Suprapubic skin (tissue), 4 donors: ENCODE results near the gene WASF1. TPM values are rescaled to one million over a fixed set of nuclear protein-coding genes. Genes with fewer than 3 reads are reported as not detected.

Experiments
- DNase-seq, 2 donors: peaks; one replicate each; pipeline ENCODE4 v3.0.0-alpha.2; 2019; ENCODE audit warnings: low spot score in 2 of 2
- H3K27ac ChIP-seq: fragments of 200-600 bp; sonication (generic); one replicate; pipeline ENCODE4 v1.5.1; 2019
- H3K27me3 ChIP-seq: fragments of 200-600 bp; sonication (generic); one replicate; pipeline ENCODE4 v1.5.1; 2019
- H3K36me3 ChIP-seq: fragments of 200-600 bp; sonication (generic); one replicate; pipeline ENCODE4 v1.5.1; 2019
- H3K4me1 ChIP-seq: fragments of 200-600 bp; sonication (generic); one replicate; pipeline ENCODE4 v1.5.1; 2019
- H3K4me3 ChIP-seq: fragments of 200-600 bp; sonication (generic); one replicate; pipeline ENCODE4 v1.5.1; 2019; ENCODE audit warnings: mild to moderate bottlenecking
- H3K9me3 ChIP-seq: fragments of 200-600 bp; sonication (generic); one replicate; pipeline ENCODE4 v1.5.1; 2019
- EP300 ChIP-seq: sonication (generic); formaldehyde crosslinking; IDR thresholded peaks from one replicate; pipeline ENCODE4 v1.6.1; 2017; ENCODE audit warnings: antibody characterized with exemption
- POLR2A ChIP-seq, 2 donors: fragments of 450-650 bp; IDR thresholded peaks; one replicate each; pipeline ENCODE4 v1.6.1; 2017; ENCODE audit warnings: antibody characterized with exemption in 2 of 2, mild to moderate bottlenecking in 2 of 2, moderate library complexity in 2 of 2
- POLR2AphosphoS5 ChIP-seq, 3 donors: sonication (generic); formaldehyde crosslinking; IDR thresholded peaks; one replicate each; pipeline ENCODE4 v1.6.1; 2017; ENCODE audit warnings: antibody characterized with exemption in 3 of 3
- WGBS: methylation state at CpG from one replicate; pipeline ENCODE4 v1.1.5; 2018; 5-methylcytosine and 5-hydroxymethylcytosine counted together
- total RNA-seq, 4 donors: library from RNA; depleted of rRNA; stranded (reverse); fragments of >200 nt; gene quantifications; one replicate each; pipeline ENCODE4 v1.1.0, GENCODE V29; 2016
- TF ChIP-seq, protein P1 (sequence below), 2 donors: fragments of 200-600 bp in 1 of 2; fragments of 450-650 bp in 1 of 2; sonication (generic) in 1 of 2; IDR thresholded peaks; one replicate each; pipeline ENCODE4 v1.5.1; 2016 to 2019; ENCODE audit warnings: antibody characterized with exemption in 2 of 2, mild to moderate bottlenecking in 1 of 2, moderate library complexity in 1 of 2

WASF1 gene
- total RNA-seq, 4 donors from 2014 or later = 5.9 to 10.9 (median 6.2) TPM

- Histone ChIP-seq H3K27me3 (no peaks in the 10 kb centered on the region), H3K4me3 (no peak overlapping the region), H3K27ac (no peak overlapping the region), H3K9me3 (no peaks in the 10 kb centered on the region), H3K4me1 (no peaks in the 10 kb centered on the region), H3K36me3 (peaks cover 9% of the 10 kb centered on the region)
- 74% methylated on average over 1 of the region's 1 CpG for WGBS
- TF ChIP-seq, protein P1, sequence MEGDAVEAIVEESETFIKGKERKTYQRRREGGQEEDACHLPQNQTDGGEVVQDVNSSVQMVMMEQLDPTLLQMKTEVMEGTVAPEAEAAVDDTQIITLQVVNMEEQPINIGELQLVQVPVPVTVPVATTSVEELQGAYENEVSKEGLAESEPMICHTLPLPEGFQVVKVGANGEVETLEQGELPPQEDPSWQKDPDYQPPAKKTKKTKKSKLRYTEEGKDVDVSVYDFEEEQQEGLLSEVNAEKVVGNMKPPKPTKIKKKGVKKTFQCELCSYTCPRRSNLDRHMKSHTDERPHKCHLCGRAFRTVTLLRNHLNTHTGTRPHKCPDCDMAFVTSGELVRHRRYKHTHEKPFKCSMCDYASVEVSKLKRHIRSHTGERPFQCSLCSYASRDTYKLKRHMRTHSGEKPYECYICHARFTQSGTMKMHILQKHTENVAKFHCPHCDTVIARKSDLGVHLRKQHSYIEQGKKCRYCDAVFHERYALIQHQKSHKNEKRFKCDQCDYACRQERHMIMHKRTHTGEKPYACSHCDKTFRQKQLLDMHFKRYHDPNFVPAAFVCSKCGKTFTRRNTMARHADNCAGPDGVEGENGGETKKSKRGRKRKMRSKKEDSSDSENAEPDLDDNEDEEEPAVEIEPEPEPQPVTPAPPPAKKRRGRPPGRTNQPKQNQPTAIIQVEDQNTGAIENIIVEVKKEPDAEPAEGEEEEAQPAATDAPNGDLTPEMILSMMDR (IDR thresholded peaks at IDR 0.05) = no peak
- TF ChIP-seq EP300 (no peak), POLR2AphosphoS5 (IDR thresholded peaks at IDR 0.05) (no peak), POLR2A (IDR thresholded peaks at IDR 0.05) (no peak)
- no peak for DNase-seq
These were observed 17.4 kb upstream of the WASF1 start for GRCh38 chr6:110196874-110197273.

DNA sequence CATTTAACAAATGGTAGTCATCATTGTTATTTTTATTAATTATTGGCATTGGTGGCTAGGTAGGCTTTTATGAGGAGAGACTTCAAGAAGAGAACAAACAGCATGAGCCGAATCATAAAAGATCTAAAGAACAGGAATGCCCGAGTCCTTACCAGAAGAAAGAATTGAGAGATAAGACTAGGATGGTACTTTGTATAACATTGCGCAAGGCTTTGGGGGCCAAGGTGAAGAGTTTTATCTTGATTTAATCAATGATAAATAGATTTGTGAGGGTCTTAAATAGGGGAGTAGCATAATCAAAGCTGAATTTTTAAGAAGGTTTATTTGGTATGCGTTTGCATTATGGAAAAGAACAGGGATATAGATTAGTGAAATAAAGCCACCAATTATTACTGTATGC is 16.2 kb upstream of the WASF1 start:
- Histone ChIP-seq H3K4me3 (no peak overlapping the region), H3K27me3 (no peaks in the 10 kb centered on the region), H3K27ac (no peak overlapping the region), H3K4me1 (peaks cover 2% of the 10 kb centered on the region), H3K9me3 (no peaks in the 10 kb centered on the region), H3K36me3 (peaks cover 9% of the 10 kb centered on the region)
- TF ChIP-seq, protein P1 (IDR thresholded peaks at IDR 0.05) = no peak
- TF ChIP-seq EP300 (no peak), POLR2AphosphoS5 (IDR thresholded peaks at IDR 0.05) (no peak), POLR2A (IDR thresholded peaks at IDR 0.05) (no peak)
- WGBS = 93% methylated on average over 4 of the region's 4 CpGs
- no peak for DNase-seq

DNA sequence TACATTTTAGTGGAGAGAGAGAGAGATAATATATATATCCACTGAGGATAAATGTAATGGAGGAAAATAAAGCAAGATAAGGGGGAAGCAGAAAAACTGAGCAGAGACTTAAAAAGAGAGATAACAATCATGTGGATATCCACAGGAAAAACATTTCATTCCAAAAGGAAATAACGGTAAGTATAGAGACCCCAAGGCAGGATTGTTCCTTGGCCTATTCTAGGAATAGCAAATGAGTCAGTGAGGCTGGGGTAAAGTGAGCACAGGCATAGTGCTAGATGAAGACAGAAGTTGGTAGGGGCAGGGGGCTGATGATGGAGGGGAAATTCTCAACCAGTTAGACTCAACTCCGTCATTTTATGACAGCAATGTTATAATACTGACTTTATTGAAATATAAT is 12.0 kb upstream of the WASF1 start:
- no peak overlapping the region for H3K4me3 ChIP-seq
- peaks cover 2% of the 10 kb centered on the region for H3K4me1 ChIP-seq
- H3K27ac ChIP-seq = no peak overlapping the region
- H3K27me3 ChIP-seq = no peaks in the 10 kb centered on the region
- DNase-seq = no peak
- no peak for TF ChIP-seq POLR2A (IDR thresholded peaks at IDR 0.05)
- TF ChIP-seq POLR2AphosphoS5 (IDR thresholded peaks at IDR 0.05) = no peak
- no peak for TF ChIP-seq EP300
- TF ChIP-seq, protein P1 (IDR thresholded peaks at IDR 0.05) = no peak
- H3K36me3 ChIP-seq = peaks cover 9% of the 10 kb centered on the region
- 86% methylated on average over 2 of the region's 2 CpGs for WGBS
- H3K9me3 ChIP-seq = no peaks in the 10 kb centered on the region

DNA sequence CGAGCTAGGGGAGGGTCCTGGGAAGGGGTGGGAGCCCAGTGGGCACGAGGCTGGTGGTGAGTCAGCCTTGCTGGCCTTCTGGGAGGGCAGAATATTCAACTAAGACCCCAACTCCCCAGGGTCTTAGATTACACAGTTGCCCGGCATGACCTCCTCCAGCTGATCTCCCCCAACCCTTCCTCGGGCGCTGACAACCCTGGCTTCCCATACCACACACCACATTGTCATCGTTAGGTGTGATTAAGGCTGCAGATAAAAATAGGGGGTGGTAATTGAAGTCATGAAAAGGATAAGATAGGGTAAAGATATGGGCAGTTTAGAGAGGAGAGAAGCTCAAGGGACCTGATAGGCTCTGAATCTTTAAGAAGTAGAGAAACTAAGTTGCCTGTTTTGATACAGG is 11.3 kb upstream of the WASF1 start:
- WGBS = 92% methylated on average over 6 of the region's 6 CpGs
- Histone ChIP-seq H3K27ac (no peak overlapping the region), H3K4me3 (no peak overlapping the region), H3K9me3 (no peaks in the 10 kb centered on the region), H3K36me3 (peaks cover 9% of the 10 kb centered on the region), H3K4me1 (peaks cover 2% of the 10 kb centered on the region), H3K27me3 (no peaks in the 10 kb centered on the region)
- no peak for DNase-seq
- no peak for TF ChIP-seq EP300

GRCh38 chr6:110188791-110189190 is 9.3 kb upstream of the WASF1 start:
- no peak overlapping the region for H3K27ac ChIP-seq
- DNase-seq = no peak

More at GRCh38 chr6:110188791-110189190, 9.3 kb upstream of the WASF1 start:
- TF ChIP-seq EP300 (no peak), POLR2A (IDR thresholded peaks at IDR 0.05) (no peak), POLR2AphosphoS5 (IDR thresholded peaks at IDR 0.05) (no peak)
- TF ChIP-seq, protein P1 (IDR thresholded peaks at IDR 0.05) = no peak
- Histone ChIP-seq H3K36me3 (peaks cover 4% of the 10 kb centered on the region), H3K4me1 (peaks cover 7% of the 10 kb centered on the region), H3K27me3 (no peaks in the 10 kb centered on the region), H3K9me3 (no peaks in the 10 kb centered on the region), H3K4me3 (no peak overlapping the region)
